Coronary artery (tissue), 2 donors: ENCODE measurements around the gene FGD4.

ENCODE experiments used
- DNase-seq: peaks from one replicate; pipeline ENCODE4 v3.0.0-alpha.2; 2017; ENCODE audit warnings: low spot score
- H3K27ac ChIP-seq, 2 donors: fragments of 200-600 bp; sonication (generic); one replicate each; pipeline ENCODE4 v1.5.1; 2016 to 2019
- H3K4me3 ChIP-seq: fragments of 200-600 bp; sonication (generic); 2 replicates; pipeline ENCODE4 v1.5.1; 2016; ENCODE audit warnings: mild to moderate bottlenecking, moderate library complexity
- TF ChIP-seq, protein P1 (sequence below): fragments of 200-600 bp; sonication (generic); IDR thresholded peaks from one replicate; pipeline ENCODE4 v1.5.1; 2019; ENCODE audit warnings: antibody characterized with exemption

The FGD4 gene

DNA sequence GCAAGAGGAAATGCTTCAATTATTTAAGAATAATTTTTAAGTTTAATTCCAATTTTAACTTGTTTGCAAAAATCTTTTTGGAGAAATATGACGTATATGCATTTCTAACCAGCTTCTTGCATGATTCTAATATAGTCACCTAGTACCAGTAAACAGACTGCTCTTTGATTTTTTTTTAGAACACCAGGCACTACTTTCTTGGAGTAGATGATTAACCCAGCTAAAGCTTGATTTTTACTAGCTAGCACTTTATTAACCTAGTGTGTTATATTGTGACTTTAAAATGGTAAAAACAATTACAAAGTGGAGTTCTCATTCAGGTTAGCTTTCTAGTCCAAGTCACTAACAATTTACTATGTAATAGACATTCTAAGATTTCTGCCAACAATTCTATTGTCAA is 32.6 kb upstream of the FGD4 start:
- TF ChIP-seq, protein P1, sequence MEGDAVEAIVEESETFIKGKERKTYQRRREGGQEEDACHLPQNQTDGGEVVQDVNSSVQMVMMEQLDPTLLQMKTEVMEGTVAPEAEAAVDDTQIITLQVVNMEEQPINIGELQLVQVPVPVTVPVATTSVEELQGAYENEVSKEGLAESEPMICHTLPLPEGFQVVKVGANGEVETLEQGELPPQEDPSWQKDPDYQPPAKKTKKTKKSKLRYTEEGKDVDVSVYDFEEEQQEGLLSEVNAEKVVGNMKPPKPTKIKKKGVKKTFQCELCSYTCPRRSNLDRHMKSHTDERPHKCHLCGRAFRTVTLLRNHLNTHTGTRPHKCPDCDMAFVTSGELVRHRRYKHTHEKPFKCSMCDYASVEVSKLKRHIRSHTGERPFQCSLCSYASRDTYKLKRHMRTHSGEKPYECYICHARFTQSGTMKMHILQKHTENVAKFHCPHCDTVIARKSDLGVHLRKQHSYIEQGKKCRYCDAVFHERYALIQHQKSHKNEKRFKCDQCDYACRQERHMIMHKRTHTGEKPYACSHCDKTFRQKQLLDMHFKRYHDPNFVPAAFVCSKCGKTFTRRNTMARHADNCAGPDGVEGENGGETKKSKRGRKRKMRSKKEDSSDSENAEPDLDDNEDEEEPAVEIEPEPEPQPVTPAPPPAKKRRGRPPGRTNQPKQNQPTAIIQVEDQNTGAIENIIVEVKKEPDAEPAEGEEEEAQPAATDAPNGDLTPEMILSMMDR = no peak
- Histone ChIP-seq H3K27ac (no peak overlapping the region), H3K4me3 (no peak overlapping the region)
- no peak for DNase-seq

DNA sequence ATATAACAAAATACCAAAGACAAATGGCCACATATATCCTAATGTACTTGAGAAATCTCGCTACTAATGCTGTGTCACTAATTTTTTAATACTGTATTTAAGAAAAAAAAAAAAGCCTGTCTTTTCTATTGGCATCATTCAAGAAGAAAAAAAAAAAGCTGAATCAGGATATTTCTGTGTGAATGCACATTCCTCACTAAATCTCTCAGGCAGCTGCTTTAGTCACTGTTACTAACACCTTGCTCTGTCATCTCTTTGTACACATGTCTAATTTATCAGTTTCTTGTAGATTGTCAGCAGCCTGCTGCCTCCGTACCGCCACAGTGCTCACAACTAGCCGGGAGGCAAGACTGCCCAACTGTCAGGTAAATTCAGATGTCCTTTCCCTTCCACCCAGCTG is 32.0 kb upstream of the FGD4 start:
- no peak for DNase-seq
- TF ChIP-seq, protein P1 = no peak

DNA sequence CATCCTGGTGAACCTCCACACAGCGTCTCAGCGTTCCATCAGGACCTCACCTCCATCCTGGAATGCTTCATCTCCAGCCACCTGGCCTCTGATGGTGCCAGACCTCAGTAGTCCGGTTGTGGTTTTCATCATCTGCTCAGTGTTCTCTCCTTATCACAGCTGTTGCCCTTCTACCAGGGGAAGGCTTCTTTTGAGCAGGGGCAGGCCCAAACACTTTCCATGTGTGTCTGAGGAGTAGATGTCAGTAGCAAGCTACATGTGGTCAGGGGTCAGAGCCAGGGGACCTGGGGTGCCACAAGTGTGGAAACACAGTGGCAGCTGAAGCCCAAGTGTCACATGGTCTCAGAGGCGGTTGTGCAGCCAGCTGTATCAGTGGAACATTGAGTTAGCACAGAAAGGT is 30.2 kb upstream of the FGD4 start:
- no peak overlapping the region for H3K27ac ChIP-seq
- no peak overlapping the region for H3K4me3 ChIP-seq
- TF ChIP-seq, protein P1 = no peak
- no peak for DNase-seq

More for the DNA sequence above, 32.0 kb upstream of the FGD4 start:
- H3K27ac ChIP-seq = no peak overlapping the region
- H3K4me3 ChIP-seq = no peak overlapping the region

DNA sequence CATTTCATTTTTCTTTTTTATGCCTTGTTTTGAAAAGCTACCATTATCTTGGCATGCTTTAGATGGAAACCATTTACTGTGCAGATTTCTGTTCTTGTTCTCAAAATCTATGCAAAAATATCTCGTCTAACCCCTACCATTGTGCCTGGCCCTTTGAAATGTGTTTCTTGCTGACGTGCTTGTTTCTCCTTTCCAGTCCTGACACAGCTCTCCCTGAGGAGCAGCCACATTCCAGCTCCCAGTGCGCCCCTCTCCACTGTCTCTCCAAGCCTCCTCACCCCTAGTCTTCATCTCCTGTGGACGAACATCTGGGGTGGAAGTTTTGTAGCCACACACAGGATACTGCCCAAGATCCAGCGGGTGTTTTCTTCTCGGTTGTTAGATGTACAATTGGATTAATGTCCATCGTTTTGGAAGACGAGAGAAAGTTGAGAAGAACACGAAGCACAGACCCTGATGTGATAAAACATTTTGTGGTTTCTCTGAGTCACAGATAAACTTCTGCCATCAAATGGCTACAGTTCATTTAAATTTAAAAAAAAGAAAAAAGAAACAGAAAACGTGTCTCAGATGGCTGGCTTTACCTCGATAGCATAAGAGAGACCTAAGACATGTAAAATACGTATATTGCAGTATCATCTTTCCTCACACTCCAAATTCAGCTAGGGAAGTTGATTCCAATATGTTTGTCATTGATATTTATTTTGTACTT is 21.9 kb upstream of the FGD4 start:
- DNase-seq = no peak
- Histone ChIP-seq H3K4me3 (no peak overlapping the region), H3K27ac (no peak overlapping the region)
- TF ChIP-seq, protein P1 = no peak

DNA sequence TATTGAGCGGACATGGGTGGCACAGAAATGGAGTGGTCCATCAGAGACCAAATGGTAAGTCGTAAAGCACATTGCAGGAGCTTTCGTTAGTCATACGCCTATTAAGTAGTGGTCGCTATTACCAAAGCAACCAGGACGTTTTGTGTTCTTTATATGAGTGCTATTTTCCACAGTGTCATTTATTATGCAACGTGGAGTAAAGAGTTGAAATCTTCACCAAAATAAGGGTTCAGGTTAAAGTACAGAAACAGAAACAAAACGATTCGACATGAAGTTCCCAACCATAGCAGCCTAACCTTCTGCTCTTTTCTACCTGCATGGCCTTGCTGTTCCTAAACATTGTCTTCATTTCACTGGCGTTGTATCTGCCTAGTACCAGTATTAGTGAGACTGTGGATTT is 20.1 kb upstream of the FGD4 start:
- H3K27ac ChIP-seq = no peak overlapping the region
- TF ChIP-seq, protein P1 = no peak
- no peak for DNase-seq
- H3K4me3 ChIP-seq = no peak overlapping the region

DNA sequence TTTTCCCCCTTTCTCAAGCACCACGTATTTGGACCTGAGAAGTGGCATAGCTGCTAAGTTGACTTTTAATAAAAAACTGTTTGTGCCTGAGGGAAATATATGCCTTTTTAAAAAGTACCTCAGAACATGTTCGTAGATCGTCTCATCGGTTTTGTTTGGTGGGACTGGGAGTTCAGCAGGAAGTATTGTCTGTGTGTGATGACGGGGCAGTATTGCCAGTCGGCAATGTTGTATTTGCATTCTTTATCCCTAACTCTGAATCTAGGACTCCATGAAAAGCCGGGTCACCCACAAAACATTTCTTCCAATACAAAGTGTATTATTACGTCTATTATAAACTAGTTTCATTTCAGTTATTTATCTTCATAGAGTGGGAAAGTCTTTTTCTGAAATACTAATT is 19.7 kb upstream of the FGD4 start:
- TF ChIP-seq, protein P1 = no peak
- DNase-seq = no peak
- Histone ChIP-seq H3K4me3 (no peak overlapping the region), H3K27ac (no peak overlapping the region)

DNA sequence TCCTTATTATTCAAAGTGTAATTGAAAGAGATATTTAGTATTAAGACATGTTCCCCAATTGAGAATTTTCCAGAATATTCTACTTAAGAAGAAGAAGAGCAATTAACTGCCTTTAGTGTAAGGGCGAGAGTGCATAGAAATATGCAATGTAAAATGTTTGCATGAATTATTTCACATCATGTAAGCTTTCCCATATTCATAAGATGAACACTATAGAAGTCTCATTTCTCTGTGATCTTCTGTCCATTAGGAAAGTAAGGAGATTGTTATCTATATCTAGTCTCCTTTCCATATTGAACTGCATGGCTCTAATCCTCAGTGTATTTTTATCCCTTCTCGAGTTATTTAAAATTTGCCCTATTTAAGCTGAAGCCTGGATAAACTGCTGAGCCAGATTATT is 17.1 kb upstream of the FGD4 start:
- TF ChIP-seq, protein P1 = no peak
- DNase-seq = no peak
- Histone ChIP-seq H3K27ac (no peak overlapping the region), H3K4me3 (no peak overlapping the region)
